Left renal cortex interstitium (tissue), 4 donors: ENCODE data around the gene CDCA3. TPM values are rescaled to one million over a fixed set of nuclear protein-coding genes. Genes with fewer than 3 reads are reported as not detected.
"Not testable (repeated sequence)": the region's sequence is repeated elsewhere in the genome, so short reads cannot be mapped to it uniquely, and the experiment has no call there.

Source experiments
- DNase-seq, 4 donors: peaks; one replicate each; pipeline ENCODE4 v3.0.0-alpha.2; 2013; ENCODE audit warnings: low read depth in 4 of 4, low spot score in 2 of 4, missing footprints in 1 of 4
- polyA plus RNA-seq, 4 donors: library from polyadenylated mRNA; unstranded; fragments of 120-200 nt; gene quantifications; one replicate each; pipeline ENCODE4 v1.2.1, GENCODE V29; 2013; ENCODE audit not compliant: insufficient read length in 4 of 4

Gene CDCA3
- polyA plus RNA-seq, 4 donors, result 20.2 to 32.7 (median 26.4) TPM

DNA sequence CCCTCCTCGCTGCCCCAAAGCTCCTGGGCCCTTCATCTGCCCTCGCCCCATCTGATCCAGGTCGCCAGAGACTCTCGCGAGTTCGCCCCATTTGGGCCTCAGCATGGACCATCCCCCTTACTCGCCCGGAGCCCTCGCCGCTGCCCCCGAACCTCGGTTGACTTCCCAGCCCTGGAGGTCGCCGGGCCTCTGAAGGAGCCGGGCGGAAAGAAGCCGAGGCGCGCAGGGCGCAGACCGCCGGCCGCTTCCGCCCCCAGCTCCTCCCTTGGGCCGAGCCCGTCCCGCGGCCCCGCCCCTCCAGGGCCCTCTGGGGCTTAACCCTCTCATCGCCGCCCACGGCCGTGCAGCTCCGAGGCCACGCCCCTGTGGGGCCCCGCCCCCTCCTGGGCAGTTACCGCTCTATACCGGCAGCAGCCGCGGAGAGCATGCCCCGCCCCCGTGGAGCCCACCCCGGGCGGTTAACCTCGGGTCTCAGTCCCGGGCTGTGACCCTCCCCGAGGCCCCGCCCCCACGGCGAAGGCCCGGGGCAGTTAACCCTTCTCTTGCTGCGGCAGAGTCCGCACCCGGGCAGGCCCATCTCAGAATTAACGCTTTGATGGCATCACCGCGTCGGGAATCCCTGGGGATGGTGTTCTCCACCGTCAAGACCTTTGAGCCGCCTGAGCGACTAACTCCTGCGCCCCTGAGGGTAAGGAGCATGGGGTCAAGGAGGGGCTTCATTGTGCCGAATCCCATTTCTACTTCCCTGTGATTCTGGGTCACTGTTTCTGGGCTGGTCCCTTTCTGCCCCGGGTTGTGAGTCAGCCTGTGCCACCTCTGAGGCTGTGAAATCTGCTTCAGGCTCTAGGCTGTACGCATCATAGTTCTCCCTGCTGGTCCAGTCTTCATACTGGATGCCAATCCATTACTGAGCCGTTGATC, 22.3 kb upstream of the CDCA3 start, which contains the start of gene SPSB2:
TSS of gene SPSB2 (minus strand) at position 210 of the 921 bp plus-strand sequence. CDS start 402 bp downstream, outside the sequence.
- peak; percentile 84 to 97 (median 96) for DNase-seq

DNA sequence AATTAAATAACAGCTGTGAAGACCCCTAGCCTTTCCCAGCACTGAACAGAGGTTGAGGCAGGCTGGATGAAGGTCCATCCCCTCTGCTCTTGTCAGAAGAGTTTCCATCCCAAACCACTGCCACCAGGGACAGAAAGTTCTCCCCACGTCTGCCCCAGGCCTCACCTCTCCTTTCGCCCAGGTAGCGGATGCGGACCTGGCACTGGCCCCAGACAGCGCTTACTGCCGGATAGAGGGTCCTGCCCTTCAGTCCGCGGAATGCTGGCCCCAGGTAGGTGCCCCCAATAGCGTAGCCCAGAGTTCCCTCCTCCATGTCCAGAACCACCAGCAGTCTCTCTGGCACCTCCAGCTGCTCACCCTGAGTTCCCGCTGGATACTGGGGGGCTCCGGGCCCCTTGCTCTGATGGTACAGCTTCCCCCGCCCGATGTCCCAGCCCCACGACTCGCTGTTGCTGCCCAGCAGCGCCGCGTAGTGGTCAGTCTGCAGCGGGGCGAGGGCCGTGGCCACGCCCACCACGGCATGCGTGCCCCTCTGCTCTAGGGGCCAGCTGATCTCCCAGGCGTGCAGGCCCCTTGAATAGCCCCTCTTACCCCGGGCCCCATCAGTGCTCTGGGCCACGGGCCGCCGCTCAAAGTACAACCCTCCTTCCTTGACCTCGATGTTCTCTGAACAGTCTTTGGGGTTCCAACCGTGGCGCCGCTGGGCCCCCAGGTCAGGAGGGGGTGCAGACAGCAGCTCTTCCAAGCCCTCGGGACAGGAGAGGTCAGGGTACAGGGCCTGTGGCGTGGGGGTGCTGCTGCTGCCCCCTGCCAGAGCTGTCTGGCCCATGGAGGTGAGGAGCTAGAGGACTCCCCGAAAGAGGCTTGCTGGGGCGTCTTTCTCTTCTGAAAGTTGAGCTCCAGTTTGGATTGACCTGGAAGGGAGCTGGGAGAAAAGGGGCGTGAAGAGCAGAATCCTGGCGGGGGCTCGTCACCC, 21.3 kb upstream of the CDCA3 start:
- DNase-seq, result peak in 1 of 4 donors; percentile 77

DNA sequence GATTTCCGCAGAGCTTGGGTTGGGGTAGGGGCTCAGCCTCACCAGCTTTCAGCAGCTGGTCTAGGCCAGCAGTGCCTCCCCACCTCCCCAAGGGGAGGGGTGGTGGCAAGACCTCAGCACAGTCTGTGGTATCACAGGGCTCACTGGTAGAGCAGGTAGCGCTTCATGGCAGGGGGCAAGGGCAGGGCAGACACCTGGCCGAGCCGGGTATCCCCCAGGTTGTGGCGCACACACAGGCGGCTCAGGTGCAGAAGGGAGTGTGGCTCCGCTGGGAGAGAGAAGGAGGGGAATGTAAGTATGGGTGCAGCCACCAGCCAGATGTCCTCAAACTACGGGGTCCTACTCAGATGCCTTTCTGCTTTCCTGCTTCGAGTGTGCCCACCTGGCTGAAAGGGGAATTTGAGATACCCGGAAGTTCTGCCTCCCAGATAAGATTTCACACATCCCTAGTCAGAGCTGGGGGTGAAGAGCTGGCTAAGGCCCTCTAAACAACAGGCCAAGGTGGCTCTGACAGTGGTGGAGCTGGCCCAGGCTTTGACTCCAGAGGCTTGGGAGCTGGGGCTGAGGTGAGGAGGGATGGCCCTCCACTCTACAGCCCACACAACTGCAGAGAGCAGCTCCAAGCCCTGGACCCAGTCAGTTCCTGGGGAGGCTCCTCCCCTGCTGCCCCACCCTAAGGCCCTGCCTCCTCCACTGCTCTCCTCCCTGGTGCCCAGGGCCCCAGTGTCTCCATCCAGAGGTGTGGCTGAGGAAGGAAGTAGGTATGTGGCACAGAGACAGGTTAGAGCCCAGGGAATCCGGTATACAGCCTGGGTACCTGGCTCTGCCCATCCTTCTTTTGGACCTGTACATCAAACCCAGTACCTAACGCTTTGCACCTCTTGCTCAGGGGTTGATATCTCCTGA, 20.2 kb upstream of the CDCA3 start:
- no peak for DNase-seq

DNA sequence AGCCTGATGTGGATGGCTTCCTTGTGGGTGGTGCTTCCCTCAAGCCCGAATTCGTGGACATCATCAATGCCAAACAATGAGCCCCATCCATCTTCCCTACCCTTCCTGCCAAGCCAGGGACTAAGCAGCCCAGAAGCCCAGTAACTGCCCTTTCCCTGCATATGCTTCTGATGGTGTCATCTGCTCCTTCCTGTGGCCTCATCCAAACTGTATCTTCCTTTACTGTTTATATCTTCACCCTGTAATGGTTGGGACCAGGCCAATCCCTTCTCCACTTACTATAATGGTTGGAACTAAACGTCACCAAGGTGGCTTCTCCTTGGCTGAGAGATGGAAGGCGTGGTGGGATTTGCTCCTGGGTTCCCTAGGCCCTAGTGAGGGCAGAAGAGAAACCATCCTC, 19.2 kb upstream of the CDCA3 start:
- not testable (repeated sequence) for DNase-seq

DNA sequence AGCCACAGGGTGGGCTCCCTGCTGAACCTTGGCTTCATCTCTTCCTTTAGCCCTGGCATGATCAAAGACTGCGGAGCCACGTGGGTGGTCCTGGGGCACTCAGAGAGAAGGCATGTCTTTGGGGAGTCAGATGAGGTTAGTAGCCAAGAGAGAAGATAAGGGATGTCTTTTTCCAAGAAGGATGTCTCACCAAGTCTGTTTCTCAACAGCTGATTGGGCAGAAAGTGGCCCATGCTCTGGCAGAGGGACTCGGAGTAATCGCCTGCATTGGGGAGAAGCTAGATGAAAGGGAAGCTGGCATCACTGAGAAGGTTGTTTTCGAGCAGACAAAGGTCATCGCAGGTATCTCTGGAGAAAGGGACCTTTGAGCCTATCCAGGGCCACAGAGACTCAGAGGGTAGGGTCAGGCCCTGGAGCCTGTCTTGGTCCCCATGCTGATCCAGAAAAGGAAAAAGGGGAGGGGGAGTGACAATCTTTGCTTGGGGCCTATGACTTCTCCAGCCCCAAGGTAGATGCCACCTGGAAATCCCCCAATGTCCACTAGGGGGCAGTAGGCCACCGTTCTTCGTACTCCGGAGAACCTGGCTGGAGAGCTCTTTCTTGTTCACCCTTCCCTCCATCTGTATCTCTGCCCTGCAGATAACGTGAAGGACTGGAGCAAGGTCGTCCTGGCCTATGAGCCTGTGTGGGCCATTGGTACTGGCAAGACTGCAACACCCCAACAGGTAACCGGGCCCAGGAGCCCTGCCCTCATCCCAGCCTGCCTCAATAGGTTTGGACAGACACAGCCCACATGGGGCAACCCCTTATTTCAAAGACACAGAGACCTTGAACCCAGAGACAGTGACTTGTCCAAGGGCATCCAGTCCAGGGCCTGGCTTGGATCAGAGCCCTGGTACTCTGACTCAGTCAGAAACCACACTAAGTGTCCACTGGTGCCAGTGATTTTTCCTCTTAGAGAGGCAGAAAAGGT, 18.2 kb upstream of the CDCA3 start:
- DNase-seq, result peak in 2 of 4 donors; percentile 54 to 80

DNA sequence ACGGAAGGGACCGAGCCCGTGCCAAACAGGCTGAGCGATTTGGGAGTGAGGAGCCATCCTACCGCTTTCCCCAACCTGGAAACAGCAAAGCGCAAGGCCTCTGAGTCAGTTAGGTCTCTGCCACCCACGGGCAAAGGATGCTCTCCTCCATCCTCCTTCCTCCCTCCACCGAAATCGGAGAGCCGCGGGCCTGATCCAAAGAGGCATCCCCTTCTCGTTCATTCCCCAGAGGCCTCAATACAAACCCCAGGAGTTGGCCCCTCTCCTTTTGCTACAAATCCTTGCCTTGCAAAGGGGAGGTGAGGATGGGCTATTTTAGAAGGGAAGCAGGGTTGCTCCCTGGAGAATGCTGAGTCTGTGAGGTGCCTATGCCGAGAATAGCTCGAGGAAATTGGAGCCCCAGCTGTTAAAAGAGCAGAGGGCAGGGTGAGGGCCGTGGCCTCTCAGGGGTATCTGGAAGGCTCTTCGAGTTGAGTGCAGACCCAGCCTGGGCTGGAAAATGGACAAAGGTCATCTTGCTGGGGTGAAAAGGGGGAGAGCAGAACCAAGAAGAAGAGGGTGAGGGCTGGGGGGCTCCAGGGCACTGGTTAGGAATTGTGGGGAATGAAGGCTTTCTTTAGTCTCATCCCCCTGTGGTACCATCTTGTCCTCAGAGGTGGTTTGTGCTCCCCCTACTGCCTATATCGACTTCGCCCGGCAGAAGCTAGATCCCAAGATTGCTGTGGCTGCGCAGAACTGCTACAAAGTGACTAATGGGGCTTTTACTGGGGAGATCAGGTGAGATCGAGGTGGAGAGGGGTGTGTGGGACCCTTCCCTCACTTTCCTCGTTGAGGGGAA, 17.3 kb upstream of the CDCA3 start:
- no peak for DNase-seq

DNA sequence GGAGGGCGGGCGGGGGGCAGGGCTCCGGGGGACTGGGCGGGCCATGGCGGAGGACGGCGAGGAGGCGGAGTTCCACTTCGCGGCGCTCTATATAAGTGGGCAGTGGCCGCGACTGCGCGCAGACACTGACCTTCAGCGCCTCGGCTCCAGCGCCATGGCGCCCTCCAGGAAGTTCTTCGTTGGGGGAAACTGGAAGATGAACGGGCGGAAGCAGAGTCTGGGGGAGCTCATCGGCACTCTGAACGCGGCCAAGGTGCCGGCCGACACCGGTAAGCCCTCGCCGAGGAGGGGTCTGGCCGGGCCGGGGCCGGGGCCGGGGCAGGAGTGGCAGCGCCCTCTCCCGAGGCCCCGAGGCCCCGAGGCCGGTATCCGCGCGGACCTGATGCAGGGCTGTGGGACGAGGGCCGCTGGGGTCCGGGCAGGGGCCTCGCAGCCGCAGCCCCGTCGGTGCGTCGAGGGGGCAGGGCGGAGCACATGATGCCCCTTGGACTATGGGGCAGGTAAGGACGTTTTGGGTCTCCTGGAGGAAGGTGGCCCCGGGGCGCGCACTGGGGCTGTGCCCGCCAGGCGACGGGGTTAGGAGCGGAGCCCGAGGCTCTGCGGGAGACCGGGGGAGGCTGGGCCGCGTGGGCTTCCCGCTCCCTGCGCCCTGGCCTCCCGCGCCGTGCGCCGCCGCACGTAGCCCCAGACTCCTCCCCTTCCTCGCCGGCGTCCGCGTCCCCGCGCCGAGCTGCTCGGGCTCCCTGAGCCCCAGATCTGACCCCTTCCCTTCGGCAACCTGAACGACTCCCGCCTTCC, 16.5 kb upstream of the CDCA3 start, which contains the start of gene TPI1:
TSS of gene TPI1 (plus strand) at position 119 of the 798 bp plus-strand sequence. CDS start at position 155, 36 bp downstream.
- peak in 1 of 4 donors; percentile 66 for DNase-seq

DNA sequence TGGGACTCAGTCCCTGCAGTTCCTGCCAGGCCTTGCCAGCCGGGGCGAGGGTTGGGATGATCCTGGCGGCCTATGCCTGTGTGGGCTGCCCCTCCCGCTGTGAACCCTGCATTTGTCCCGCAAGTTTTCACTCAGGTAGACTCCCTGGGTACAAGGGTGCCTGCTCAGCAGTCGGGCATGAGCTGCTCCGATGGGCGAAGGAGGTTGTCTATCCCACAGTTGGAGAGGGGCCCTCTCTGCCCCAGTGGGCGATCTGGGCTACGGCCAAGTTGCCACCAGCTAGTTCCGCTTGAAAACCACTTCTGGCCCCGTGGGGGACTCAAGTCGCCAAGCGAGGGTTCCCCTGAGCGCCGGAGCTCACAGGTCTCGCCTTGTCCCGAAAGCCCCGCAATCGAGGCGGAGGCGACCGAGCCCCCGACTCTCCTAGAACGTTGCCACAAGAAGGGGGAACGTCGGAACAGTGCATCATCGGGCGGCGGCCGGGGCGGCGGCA, 15.9 kb upstream of the CDCA3 start:
- DNase-seq, result no peak

DNA sequence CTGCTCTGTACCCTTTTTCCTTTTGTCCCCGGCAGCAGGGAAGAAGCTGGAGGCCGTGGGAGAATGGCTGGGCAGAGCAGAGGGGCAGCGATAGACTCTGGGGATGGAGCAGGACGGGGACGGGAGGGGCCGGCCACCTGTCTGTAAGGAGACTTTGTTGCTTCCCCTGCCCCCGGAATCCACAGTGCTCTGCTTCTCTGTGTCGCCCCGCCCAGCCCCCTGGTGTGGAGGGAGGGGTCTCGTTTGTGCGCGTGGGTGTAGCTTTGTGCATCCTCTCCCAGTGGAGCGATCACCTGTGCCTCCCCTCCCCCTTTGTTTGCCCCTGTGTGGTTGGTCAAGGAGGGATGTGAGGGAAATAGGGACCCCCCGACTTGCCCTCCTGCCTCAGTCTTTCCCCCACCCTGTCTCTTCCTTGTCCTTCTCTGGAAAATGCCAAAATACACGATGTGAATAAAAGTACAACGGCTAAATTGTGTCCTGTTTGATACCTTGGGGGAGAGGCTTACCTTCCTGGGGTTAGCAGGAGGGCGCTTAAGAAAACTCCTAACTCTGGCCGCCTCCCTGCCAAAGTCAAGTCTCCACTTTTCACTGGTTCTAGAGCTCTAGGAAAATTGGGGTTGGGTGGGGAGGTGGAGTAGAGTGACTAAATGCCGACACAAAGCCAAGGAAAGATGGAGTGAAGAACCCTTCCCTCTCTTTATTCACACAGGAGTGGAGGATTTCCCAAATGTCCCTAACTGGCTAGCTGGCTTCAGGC, 15.3 kb upstream of the CDCA3 start:
- no peak for DNase-seq

DNA sequence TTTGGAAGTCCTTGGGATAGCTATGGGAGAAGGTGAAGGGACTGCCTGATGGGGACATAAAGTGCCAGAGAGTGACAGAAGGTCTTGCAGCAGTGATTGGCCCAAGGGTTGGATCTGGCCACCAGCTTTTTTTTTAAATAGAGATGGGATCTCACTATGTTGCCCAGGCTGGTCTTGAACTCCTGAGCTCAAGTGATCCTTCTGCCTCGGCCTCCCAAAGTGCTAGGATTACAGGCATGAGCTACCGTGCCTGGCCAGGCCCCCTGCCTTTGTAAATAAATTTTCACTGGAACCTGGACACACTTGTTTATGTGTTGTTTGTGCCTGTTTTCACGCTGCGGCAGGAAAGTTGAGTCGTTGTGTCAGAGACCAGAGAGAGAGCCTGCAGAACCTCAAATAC, 14.2 kb upstream of the CDCA3 start:
- DNase-seq, result not testable (repeated sequence)

DNA sequence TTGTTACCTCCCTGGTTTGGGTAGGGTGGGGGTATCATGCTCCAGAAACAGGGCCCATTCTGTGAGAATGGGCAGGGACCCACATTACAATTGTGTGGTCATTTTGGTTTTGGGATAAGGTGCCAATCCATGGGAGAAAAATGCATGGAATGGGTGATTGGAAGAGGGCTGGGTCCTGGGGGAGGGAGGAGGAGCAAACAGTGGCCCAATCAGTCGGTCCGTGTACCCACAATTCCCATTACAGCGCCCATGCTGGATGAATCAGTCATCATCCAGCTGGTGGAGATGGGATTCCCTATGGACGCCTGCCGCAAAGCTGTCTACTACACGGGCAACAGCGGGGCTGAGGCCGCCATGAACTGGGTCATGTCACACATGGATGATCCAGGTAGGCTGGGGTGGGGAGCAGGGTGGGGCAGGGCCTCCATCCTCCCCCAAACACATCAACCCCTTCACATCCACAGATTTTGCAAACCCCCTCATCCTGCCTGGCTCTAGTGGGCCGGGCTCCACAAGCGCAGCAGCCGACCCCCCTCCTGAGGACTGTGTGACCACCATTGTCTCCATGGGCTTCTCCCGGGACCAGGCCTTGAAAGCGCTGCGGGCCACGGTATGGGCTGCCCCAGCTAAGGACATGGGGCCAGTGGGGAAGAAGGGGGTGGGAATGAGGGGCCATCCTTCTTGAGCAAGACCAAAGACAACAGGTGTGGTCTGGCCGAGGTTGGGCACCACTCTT, 12.7 kb upstream of the CDCA3 start:
- DNase-seq, result no peak

DNA sequence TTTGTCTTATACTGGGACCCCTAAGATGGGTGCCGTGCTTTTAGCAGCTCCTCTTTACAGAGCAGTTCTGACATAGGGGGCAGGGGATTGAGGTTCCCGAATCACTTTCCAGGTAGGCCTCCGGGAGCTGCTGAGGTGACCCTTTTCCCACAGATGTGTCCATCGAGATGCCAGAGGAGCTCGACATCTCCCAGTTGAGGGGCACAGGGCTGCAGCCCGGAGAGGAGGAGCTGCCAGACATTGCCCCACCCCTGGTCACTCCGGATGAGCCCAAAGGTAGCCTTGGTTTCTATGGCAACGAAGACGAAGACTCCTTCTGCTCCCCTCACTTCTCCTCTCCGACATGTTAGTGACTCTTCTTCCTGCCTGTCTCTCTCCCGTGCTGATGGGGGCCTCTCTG, 11.9 kb upstream of the CDCA3 start:
- no peak for DNase-seq

DNA sequence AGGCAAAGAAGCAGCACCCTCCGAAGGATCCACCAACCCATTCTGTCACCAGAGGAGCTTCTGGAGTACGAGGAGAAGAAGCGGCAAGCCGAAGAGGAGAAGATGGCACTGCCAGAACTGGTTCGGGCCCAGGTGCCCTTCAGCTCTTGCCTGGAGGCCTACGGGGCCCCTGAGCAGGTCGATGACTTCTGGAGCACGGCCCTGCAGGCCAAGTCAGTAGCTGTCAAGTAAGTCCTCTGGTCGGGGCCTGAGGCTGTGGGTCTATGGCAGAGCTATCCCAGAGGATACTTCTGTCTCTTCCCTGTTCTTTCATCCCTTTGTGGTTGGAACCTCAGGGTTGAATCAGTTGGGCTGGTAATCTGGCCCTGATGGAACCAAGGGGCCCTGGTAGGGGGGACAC, 10.3 kb upstream of the CDCA3 start:
- no peak for DNase-seq

DNA sequence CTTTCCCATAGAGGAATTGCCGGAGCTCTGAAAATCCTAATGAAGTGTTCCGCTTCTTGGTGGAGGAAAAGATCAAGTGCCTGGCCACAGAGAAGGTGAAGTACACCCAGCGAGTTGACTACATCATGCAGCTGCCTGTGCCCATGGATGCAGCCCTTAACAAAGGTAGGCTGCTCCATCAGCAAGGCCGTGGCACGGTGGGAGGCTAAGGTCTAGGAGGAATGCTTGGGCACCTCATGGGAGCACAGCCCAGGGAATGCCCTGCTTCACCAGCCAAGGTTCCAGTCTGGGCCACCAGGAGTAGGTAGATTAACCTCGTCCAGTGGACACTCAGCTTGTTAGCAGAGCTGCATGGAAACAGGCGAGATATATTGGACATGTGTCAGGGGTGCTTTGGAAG, 9.9 kb upstream of the CDCA3 start:
- no peak for DNase-seq

DNA sequence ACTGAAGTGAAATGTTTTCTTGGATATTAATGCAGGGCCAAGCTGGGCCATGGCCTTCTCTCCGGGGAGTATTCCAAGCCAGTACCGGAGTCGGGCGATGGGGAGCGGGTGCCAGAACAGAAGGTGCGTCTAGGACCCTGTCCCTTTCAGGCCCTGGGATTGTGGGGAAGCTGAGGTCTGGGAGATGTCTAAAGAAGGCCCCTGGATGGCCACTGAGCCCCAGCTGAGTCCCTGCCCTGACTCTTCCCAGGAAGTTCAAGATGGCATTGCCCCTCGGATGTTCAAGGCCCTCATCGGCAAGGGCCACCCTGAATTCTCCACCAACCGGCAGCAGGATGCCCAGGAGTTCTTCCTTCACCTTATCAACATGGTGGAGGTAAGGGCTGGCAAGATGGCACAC, 9.0 kb upstream of the CDCA3 start:
- no peak for DNase-seq
